Left renal pelvis (tissue), 4 donors: Measurements from ENCODE around the gene LIPG. TPM values are rescaled to one million over a fixed set of nuclear protein-coding genes. Genes with fewer than 3 reads are reported as not detected.

Experiments used
- DNase-seq, 4 donors: peaks; one replicate each; pipeline ENCODE4 v3.0.0-alpha.2; 2013; ENCODE audit warnings: low read depth in 4 of 4, low spot score in 3 of 4
- polyA plus RNA-seq, 4 donors: library from polyadenylated mRNA; unstranded; fragments of 120-200 nt; gene quantifications; one replicate each; pipeline ENCODE4 v1.2.1, GENCODE V29; 2013; ENCODE audit not compliant: insufficient read length in 4 of 4

Gene LIPG
- polyA plus RNA-seq, 4 donors: 4.9 to 58.8 (median 58.5) TPM

DNA sequence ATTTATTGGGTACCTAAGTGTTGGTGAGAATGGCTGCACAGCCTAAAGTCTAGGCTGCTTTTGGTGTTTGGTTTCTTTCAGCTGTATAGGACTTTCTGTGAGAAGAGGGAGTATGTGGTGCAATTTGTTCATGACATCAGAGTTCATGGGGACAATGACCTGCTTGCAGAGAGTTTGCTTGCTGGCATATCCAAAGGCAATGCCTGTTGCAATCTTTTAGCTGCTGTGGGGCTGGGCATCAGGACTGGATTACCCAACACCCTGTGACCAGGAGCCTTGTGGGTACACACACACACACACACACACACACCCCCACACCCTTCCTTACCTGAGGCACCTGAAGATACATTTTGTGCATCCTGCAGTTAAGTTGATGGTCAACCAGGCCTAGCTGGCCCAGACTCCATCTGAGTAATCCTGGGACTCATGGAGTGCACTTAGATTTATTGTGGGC, 68.4 kb downstream of the LIPG start:
- DNase-seq: no peak

GRCh38 chr18:49631146-49631866, 69.4 kb downstream of the LIPG start:
- no peak for DNase-seq

GRCh38 chr18:49632588-49632987, 70.7 kb downstream of the LIPG start:
- DNase-seq: no peak

- no peak for DNase-seq
These were observed 76.4 kb downstream of the LIPG start for GRCh38 chr18:49638209-49638785.

DNA sequence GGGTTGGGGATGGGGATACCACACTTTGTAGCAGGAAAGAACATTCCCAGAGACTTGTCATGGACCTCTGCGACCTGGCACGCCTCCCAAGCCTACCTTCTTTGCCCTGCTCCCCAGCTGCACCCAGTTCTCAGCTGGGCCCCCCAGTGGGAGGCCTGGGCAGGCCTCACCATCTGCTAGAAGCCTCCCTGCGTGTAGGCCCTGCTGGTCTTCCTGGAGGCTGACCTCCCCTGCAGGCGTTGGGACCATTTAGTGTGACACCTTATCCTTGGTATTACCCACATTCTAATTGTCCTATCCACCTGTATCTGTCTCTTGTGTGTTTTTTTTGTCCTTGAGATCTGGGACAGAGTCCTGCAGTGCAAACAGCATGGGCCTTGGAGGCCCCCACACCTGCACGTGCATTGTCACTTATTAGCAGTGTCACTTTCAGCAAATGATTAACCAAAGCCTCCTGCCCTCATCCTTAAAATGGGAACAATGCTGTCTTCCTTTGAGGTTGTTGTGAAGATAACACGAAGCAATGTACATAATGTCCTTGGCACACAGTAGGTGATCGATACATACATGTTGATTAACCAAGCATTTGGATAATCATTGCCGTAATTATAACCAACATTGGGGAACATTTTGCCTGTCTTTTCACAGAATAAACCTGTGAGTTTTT, 77.2 kb downstream of the LIPG start:
- DNase-seq: no peak

DNA sequence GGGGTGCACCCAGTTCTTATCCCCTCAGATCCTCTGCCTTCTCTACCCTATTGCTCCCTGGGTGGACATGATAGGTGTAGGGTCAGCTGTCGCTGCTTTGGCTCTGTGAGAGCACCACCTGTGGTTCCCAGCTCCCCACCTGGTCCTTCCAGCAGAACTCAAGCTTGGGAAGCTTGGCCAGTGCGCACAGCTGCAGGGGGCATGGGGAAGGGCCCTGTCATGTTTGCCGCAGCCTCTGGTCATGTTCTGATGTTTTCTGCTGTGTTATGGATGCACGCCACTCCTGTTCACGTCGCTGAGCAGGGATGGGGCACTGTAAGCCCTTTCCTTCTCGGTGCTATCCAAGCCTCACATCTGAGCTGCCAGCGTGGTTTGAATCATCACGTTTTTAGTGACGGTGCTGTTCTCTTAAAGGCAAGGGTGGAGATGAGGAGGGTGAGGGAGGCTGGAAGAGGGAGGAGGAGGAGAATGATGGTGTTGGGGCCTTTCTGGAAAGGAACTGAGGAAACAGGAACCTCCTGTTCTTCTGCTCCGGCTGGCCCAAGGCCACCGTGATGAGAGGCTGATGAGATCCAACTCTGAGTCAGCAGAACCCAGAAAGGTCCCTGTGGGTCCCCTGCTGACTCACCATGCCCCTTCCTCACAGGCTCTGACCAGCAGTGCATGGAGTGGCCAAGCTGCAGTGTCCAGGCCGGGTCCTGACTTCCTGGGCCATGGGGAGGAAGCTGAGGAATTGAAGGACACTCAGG, 78.0 kb downstream of the LIPG start:
- no peak for DNase-seq

DNA sequence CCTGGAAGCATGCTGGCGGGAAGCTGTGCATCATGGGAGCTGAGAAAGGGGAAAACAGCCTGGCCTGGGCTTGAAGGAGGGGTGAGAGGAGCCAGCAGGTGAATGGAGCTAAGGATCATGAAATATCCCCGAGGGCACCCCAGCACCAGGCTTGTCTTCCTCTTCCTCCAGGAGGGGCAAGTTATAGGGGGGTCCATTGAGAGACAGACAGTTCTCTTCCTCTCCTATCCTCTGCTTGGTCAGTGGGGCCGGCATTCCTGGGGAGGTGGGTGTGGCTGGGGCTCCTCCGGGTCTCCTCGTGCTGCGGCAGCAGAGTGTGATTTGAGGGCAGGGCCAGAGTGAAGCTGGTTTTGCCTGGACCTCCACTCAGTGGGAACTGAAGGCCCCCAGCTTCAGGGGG, 78.9 kb downstream of the LIPG start:
- no peak for DNase-seq

GRCh38 chr18:49645196-49645595, 83.3 kb downstream of the LIPG start:
- no peak for DNase-seq

DNA sequence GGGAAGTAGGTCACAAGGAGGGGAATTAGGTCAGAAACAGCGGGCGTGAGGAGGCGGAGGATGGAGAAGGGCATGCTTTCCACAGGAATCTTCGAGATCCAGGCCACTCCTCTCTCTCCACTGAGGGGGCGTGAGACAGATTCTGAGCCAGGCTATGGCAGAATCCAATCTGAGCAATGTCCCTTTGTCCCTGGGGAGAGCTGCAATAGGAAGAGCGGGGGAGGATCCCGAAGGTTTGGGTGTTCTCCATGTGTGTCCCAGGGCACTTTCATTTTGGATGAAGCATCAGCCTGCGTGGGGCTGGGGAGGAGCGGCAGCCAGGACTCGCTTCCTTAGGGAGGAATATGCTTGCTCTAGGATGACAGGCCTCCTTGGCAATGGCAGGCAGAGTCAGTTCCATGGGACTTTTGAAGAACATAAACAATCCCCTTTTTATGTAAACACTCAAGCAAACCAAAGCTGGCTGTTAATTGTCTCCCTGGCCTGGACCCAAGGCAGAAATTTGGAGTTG, 84.0 kb downstream of the LIPG start:
- no peak for DNase-seq

DNA sequence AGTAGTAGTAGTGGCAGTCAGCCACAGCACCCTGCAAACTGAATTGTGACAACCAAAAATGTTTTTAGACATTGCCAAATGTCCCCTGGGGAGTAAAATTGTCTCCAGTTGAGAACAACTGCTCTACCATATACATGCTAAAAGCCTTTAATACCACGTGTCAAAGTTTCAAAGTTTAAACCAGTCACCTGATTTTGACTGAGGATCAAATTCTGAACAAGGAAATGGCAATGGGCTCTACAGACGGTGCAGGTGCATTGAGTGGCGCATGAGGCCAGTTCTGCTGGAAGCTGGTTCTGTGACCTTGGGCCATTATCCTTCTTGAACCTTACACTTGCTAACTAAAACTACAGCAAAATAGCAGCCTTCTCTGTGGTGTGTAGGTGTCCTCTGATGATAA, 85.0 kb downstream of the LIPG start:
- no peak for DNase-seq

- no peak for DNase-seq
These were observed 85.8 kb downstream of the LIPG start for GRCh38 chr18:49647496-49648168.

DNA sequence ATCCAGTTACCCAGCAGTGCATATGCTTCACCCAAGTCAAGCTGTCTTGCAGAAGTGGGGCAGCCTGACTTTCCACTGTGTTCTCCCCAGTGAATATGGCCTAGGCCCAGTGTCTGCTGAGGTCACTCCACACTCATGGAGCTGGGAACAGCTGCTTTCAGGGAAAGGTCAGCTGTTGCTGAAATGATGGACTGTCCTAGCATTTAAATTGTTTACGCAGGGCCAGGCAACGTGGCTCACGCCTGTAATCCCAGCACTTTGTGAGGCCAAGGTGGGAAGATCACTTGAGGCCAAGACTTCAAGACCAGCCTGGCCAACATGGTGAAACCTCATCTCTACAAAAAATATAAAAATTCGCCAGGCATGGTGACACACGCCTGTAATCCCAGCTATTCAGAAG, 86.5 kb downstream of the LIPG start:
- DNase-seq: no peak

Other genes with a start within 250 kb of the LIPG start
- 10 to 100 TPM; 48.3 to 63.1 (median 53.7) TPM for gene DYM, start 101.4 kb upstream of the LIPG start, polyA plus RNA-seq
- gene C18orf32, start 74.8 kb upstream of the LIPG start, polyA plus RNA-seq: 10 to 100 TPM; 16.5 to 33.7 (median 30.9) TPM
- 1,000 to 10,000 TPM; 2,018 to 2,292 (median 2,238) TPM for gene RPL17, start 69.6 kb upstream of the LIPG start, polyA plus RNA-seq